Measurements from ENCODE around the gene INPP1.
"Not testable (repeated sequence)": the region's sequence is repeated elsewhere in the genome, so short reads cannot be mapped to it uniquely, and the experiment has no call there.

Gene INPP1

GRCh38 chr2:190311893-190312634 is 31.3 kb upstream of the INPP1 start:
- TF ChIP-seq REST (IDR thresholded peaks at IDR 0.05; ENCODE audit: insufficient replicate concordance, low read depth), result no peak
- no peak for TF ChIP-seq POLR2AphosphoS5 (IDR thresholded peaks at IDR 0.05; ENCODE audit: low read depth)
- no peak for TF ChIP-seq CTCF (IDR thresholded peaks at IDR 0.05; ENCODE audit: insufficient read depth, low read length)
- no peak for TF ChIP-seq SPI1 (IDR thresholded peaks at IDR 0.05; ENCODE audit: borderline replicate concordance, low read depth)
- no peak for TF ChIP-seq GABPA (IDR thresholded peaks at IDR 0.05; ENCODE audit: low read depth)
- no peak overlapping the region for H3K27ac ChIP-seq (replicated peaks)
- no peak overlapping the region for H3K4me3 ChIP-seq (replicated peaks; ENCODE audit: insufficient read depth, low read length)
- no peaks in the 10 kb centered on the region for H3K27me3 ChIP-seq (ENCODE audit: insufficient read depth, poor library complexity, severe bottlenecking)
- no peak for DNase-seq (ENCODE audit: low read depth in 1 of 2, low spot score in 1 of 2)

- H3K4me3 ChIP-seq (replicated peaks; ENCODE audit: insufficient read depth, low read length); H3K27ac ChIP-seq (replicated peaks); H3K27me3 ChIP-seq (ENCODE audit: insufficient read depth, poor library complexity, severe bottlenecking); DNase-seq (ENCODE audit: low read depth in 1 of 2, low spot score in 1 of 2): not testable (repeated sequence)
Observed at GRCh38 chr2:190312635-190313025, 30.8 kb upstream of the INPP1 start.

GRCh38 chr2:190313880-190314279 is 29.5 kb upstream of the INPP1 start:
- no peak for TF ChIP-seq POLR2AphosphoS5 (IDR thresholded peaks at IDR 0.05; ENCODE audit: low read depth)
- no peak for TF ChIP-seq SPI1 (IDR thresholded peaks at IDR 0.05; ENCODE audit: borderline replicate concordance, low read depth)
- TF ChIP-seq REST (IDR thresholded peaks at IDR 0.05; ENCODE audit: insufficient replicate concordance, low read depth), result no peak
- TF ChIP-seq CTCF (IDR thresholded peaks at IDR 0.05; ENCODE audit: insufficient read depth, low read length), result no peak
- no peak for TF ChIP-seq GABPA (IDR thresholded peaks at IDR 0.05; ENCODE audit: low read depth)
- H3K27ac ChIP-seq (replicated peaks), result no peak overlapping the region
- H3K4me3 ChIP-seq (replicated peaks; ENCODE audit: insufficient read depth, low read length), result no peak overlapping the region
- H3K27me3 ChIP-seq (ENCODE audit: insufficient read depth, poor library complexity, severe bottlenecking), result no peaks in the 10 kb centered on the region
- DNase-seq (ENCODE audit: low read depth in 1 of 2, low spot score in 1 of 2), result no peak

- Histone ChIP-seq H3K27ac (replicated peaks) (no peak overlapping the region), H3K27me3 (ENCODE audit: insufficient read depth, poor library complexity, severe bottlenecking) (no peaks in the 10 kb centered on the region), H3K4me3 (replicated peaks; ENCODE audit: insufficient read depth, low read length) (no peak overlapping the region)
- no peak for DNase-seq (ENCODE audit: low read depth in 1 of 2, low spot score in 1 of 2)
- no peak for TF ChIP-seq GABPA (IDR thresholded peaks at IDR 0.05; ENCODE audit: low read depth)
- TF ChIP-seq POLR2AphosphoS5 (IDR thresholded peaks at IDR 0.05; ENCODE audit: low read depth), result no peak
- no peak for TF ChIP-seq SPI1 (IDR thresholded peaks at IDR 0.05; ENCODE audit: borderline replicate concordance, low read depth)
- TF ChIP-seq REST (IDR thresholded peaks at IDR 0.05; ENCODE audit: insufficient replicate concordance, low read depth), result no peak
- TF ChIP-seq CTCF (IDR thresholded peaks at IDR 0.05; ENCODE audit: insufficient read depth, low read length), result no peak
Observed at GRCh38 chr2:190315273-190315672, 28.1 kb upstream of the INPP1 start.
